Testis (tissue), 3 donors: ENCODE measurements around the gene TAF7. TPM values are rescaled to one million over a fixed set of nuclear protein-coding genes. Genes with fewer than 3 reads are reported as not detected.
A peak's percentile ranks its signal among the peaks of the same experiment; 100 is the strongest.
"Not testable (repeated sequence)": the region's sequence is repeated elsewhere in the genome, so short reads cannot be mapped to it uniquely, and the experiment has no call there.

Experiments
- DNase-seq: peaks from one replicate; pipeline ENCODE4 v3.0.0-alpha.2; 2019
- H3K27ac ChIP-seq, 2 donors: fragments of 200-600 bp; sonication (generic); one replicate each; pipeline ENCODE4 v1.5.1; 2019
- H3K27me3 ChIP-seq: fragments of 200-600 bp; sonication (generic); one replicate; pipeline ENCODE4 v1.5.1; 2019
- H3K36me3 ChIP-seq: fragments of 200-600 bp; sonication (generic); one replicate; pipeline ENCODE4 v1.5.1; 2017; ENCODE audit warnings: low read depth; ENCODE audit errors: missing control alignments
- H3K4me1 ChIP-seq: fragments of 200-600 bp; sonication (generic); one replicate; pipeline ENCODE4 v1.5.1; 2019
- H3K4me3 ChIP-seq, 2 donors: fragments of 200-600 bp; sonication (generic); one replicate each; pipeline ENCODE4 v1.5.1; 2017 to 2019
- H3K9me3 ChIP-seq: fragments of 200-600 bp; sonication (generic); one replicate; pipeline ENCODE4 v1.5.1; 2017
- POLR2A ChIP-seq: fragments of 450-650 bp; IDR thresholded peaks from one replicate; pipeline ENCODE4 v1.6.1; 2017; ENCODE audit warnings: antibody characterized with exemption, mild to moderate bottlenecking, moderate library complexity
- WGBS, 2 donors: methylation state at CpG; one replicate each; pipeline ENCODE4 v1.1.5; 2018; 5-methylcytosine and 5-hydroxymethylcytosine counted together
- intact Hi-C: fragments of 100-400 bp; cut with DNase I; formaldehyde crosslinking; loops from one replicate; pipeline ENCODE4 v1.15.1; 2023; ENCODE audit warnings: low total_unique reads
- polyA plus RNA-seq: library from polyadenylated mRNA; stranded (reverse); fragments of 350-450 nt; fragmentation: Illumina TruSeq; extraction: RNeasy Lipid Tissue Mini Kit (QIAGEN cat#74804); gene quantifications from one replicate; pipeline ENCODE4 v1.2.3, GENCODE V29; 2014; ENCODE audit warnings: low read depth, low replicate concordance; ENCODE audit not compliant: insufficient read depth
- total RNA-seq, 2 donors: library from RNA; depleted of rRNA; stranded (reverse); fragments of >200 nt; gene quantifications; one replicate each; pipeline ENCODE4 v1.2.3, GENCODE V29; 2016
- TF ChIP-seq, protein P1 (sequence below), 3 experiments: fragments of 450-650 bp in 2 of 3; fragments of 200-600 bp in 1 of 3; sonication (generic) in 1 of 3; IDR thresholded peaks; one replicate each; pipeline ENCODE4 v1.5.1; 2016 to 2019; ENCODE audit warnings: antibody characterized with exemption in 3 of 3, mild to moderate bottlenecking in 2 of 3, moderate library complexity in 1 of 3

The TAF7 gene
- total and polyA plus RNA-seq, 3 donors from 2014 or later, result 112 to 137 (median 131) TPM

GRCh38 chr5:141355641-141356040 is 35.1 kb upstream of the TAF7 start:
- Histone ChIP-seq H3K9me3 (no peaks in the 10 kb centered on the region), H3K27me3 (no peaks in the 10 kb centered on the region), H3K4me1 (no peaks in the 10 kb centered on the region), H3K36me3 (no peaks in the 10 kb centered on the region), H3K4me3 (no peak overlapping the region), H3K27ac (no peak overlapping the region)
- 23 to 41% methylated on average over 22 to 24 of the region's 24 CpGs for WGBS, 2 donors
- intact Hi-C loops, result no loop called here
- DNase-seq, result no peak
- TF ChIP-seq, protein P1, sequence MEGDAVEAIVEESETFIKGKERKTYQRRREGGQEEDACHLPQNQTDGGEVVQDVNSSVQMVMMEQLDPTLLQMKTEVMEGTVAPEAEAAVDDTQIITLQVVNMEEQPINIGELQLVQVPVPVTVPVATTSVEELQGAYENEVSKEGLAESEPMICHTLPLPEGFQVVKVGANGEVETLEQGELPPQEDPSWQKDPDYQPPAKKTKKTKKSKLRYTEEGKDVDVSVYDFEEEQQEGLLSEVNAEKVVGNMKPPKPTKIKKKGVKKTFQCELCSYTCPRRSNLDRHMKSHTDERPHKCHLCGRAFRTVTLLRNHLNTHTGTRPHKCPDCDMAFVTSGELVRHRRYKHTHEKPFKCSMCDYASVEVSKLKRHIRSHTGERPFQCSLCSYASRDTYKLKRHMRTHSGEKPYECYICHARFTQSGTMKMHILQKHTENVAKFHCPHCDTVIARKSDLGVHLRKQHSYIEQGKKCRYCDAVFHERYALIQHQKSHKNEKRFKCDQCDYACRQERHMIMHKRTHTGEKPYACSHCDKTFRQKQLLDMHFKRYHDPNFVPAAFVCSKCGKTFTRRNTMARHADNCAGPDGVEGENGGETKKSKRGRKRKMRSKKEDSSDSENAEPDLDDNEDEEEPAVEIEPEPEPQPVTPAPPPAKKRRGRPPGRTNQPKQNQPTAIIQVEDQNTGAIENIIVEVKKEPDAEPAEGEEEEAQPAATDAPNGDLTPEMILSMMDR (IDR thresholded peaks at IDR 0.05), result no peak
- TF ChIP-seq POLR2A, result no peak

GRCh38 chr5:141354900-141355469 is 34.4 kb upstream of the TAF7 start, which contains the start of gene PCDHGA4:
Gene PCDHGA4, plus strand, starts transcription at chr5:141355021. Its CDS starts 87 bp downstream, at chr5:141355108.
- no peaks in the 10 kb centered on the region for H3K4me1 ChIP-seq
- TF ChIP-seq, protein P1 (IDR thresholded peaks at IDR 0.05), result peak in 2 of 3 experiments; percentile 38 to 51
- no peak for TF ChIP-seq POLR2A
- no peaks in the 10 kb centered on the region for H3K36me3 ChIP-seq
- no peak for DNase-seq
- no peaks in the 10 kb centered on the region for H3K9me3 ChIP-seq
- peak within 1 kb of the TSS in 1 of 2 donors; percentile 36 for H3K4me3 ChIP-seq
- no peak within 1 kb of the TSS for H3K27ac ChIP-seq
- WGBS, 2 donors, result 11% methylated on average over 25 to 29 of the region's 29 CpGs
- intact Hi-C loops, result no loop called here
- H3K27me3 ChIP-seq, result no peaks in the 10 kb centered on the region

GRCh38 chr5:141351591-141351990 is 31.0 kb upstream of the TAF7 start:
- no peaks in the 10 kb centered on the region for H3K36me3 ChIP-seq
- no peaks in the 10 kb centered on the region for H3K27me3 ChIP-seq
- WGBS, 2 donors, result 29% methylated on average over 6 to 28 of the region's 36 CpGs
- H3K4me3 ChIP-seq, result no peak overlapping the region
- TF ChIP-seq, protein P1 (IDR thresholded peaks at IDR 0.05), result no peak
- no peak for TF ChIP-seq POLR2A
- H3K4me1 ChIP-seq, result no peaks in the 10 kb centered on the region
- H3K27ac ChIP-seq, result no peak overlapping the region
- intact Hi-C loops, result no loop called here
- no peak for DNase-seq
- no peaks in the 10 kb centered on the region for H3K9me3 ChIP-seq

DNA sequence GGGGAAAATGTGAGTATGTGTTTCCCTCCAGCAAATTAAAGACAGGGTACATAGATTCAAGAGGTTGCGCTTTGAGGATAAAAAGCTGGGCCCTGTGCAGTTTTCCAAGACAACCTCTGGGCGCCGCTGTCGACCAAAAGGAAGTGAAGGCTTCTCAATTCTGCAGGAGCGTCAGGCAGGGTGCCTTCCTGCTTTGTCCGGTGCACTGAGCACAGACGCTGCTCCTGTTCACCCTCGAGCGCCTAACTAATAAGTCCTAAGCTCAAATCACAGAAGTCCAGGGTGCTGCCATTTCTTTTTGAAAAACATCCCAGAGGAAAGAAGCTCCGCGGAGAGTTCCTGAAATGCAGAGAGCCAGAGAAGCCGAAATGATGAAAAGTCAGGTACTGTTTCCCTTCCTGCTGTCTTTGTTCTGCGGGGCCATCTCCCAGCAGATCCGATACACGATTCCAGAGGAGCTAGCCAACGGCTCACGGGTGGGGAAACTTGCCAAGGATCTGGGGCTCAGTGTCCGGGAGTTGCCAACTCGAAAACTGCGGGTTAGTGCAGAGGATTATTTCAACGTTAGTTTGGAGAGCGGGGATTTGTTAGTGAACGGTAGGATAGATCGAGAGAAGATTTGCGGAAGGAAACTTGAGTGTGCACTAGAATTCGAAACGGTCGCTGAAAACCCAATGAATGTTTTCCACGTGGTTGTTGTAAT is 29.5 kb upstream of the TAF7 start, which contains the start of gene PCDHGB1:
TSS of gene PCDHGB1 (plus strand) at position 183 of the 703 bp plus-strand sequence. CDS start at position 345, 162 bp downstream.
- peak; percentile 70 for DNase-seq
- Histone ChIP-seq H3K27me3 (no peaks in the 10 kb centered on the region), H3K27ac (no peak within 1 kb of the TSS), H3K4me3 (peak within 1 kb of the TSS in 1 of 2 donors; percentile 41), H3K9me3 (no peaks in the 10 kb centered on the region), H3K4me1 (no peaks in the 10 kb centered on the region), H3K36me3 (no peaks in the 10 kb centered on the region)
- 17 to 21% methylated on average over 29 of the region's 29 CpGs for WGBS, 2 donors
- TF ChIP-seq POLR2A, result no peak
- TF ChIP-seq, protein P1 (IDR thresholded peaks at IDR 0.05), result peak in 2 of 3 experiments; percentile 13 to 39
- intact Hi-C loops, result no loop called here

- H3K36me3 ChIP-seq, H3K4me3 ChIP-seq, H3K27ac ChIP-seq, H3K4me1 ChIP-seq, DNase-seq, H3K27me3 ChIP-seq, H3K9me3 ChIP-seq, intact Hi-C loops: not testable (repeated sequence)
- WGBS, 2 donors, result 41 to 50% methylated on average over 7 to 13 of the region's 35 CpGs
These were observed 25.4 kb upstream of the TAF7 start for GRCh38 chr5:141346017-141346416.
